Measurements from ENCODE around the gene CLDN22. TPM values are rescaled to one million over a fixed set of nuclear protein-coding genes. Genes with fewer than 3 reads are reported as not detected.

Gene CLDN22
- total and polyA plus RNA-seq, 2 donors (not counting 1 experiment from before 2014, with no cell fraction given): not detected

DNA sequence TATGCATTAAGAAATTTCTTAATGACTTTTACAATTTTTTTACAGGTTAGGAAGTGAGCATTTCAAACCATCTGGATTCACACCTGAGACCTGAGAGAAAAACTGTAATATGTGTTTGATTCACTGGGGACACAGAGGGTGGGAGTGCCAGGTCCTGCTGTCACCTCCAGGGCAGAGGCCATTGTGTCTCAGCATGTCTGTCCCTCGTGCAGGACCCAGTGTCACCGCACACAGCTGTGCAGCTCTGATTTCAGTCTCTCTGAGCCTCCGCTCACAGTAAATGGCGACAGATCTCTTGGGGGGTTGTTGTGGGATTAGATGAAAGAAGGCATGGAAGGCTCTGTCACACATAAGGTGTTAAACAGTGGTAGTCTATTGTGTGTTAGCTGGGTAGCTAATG is 25.2 kb upstream of the CLDN22 start:
- Histone ChIP-seq H3K27me3 (replicated peaks in 1 of 4; ENCODE audit: control extremely low read depth in 1 of 4, control insufficient read depth in 3 of 4, insufficient read depth in 4 of 4, low read length in 3 of 4) (peaks cover 0 to 17% (median 0%) of the 10 kb centered on the region in 4 experiments), H3K4me2 (replicated peaks; ENCODE audit: low read depth, low read length, poor library complexity, severe bottlenecking) (no peak overlapping the region), H3K36me3 (replicated peaks in 1 of 2; ENCODE audit: control extremely low read depth in 1 of 2, control insufficient read depth in 1 of 2, extremely low read depth in 1 of 2, insufficient read depth in 2 of 2, low read length in 1 of 2) (no peaks in the 10 kb centered on the region), H3K79me2 (ENCODE audit: control insufficient read depth, insufficient read depth, low read length) (no peaks in the 10 kb centered on the region), H3K27ac (ENCODE audit: low read length in 2 of 2) (no peak overlapping the region), H4K20me1 (ENCODE audit: control insufficient read depth, insufficient read depth, low read length, poor library complexity, severe bottlenecking) (no peaks in the 10 kb centered on the region), H3K4me1 (ENCODE audit: control insufficient read depth in 2 of 2, insufficient read depth in 2 of 2, low read length in 2 of 2) (peaks cover 0 to 4% of the 10 kb centered on the region in 2 donors), H2AFZ (ENCODE audit: insufficient read depth, low read depth, low read length, poor library complexity, severe bottlenecking) (no peak overlapping the region), H3K9me3 (ENCODE audit: control extremely low read depth in 1 of 3, control insufficient read depth in 2 of 3, insufficient read depth in 1 of 3, low read length in 2 of 3) (no peaks in the 10 kb centered on the region), H3K9ac (ENCODE audit: low read length) (no peak overlapping the region), H3K4me3 (ENCODE audit: control extremely low read depth in 1 of 5, extremely low read depth in 1 of 5, insufficient read depth in 1 of 5, low read depth in 2 of 5, low read length in 4 of 5) (no peak overlapping the region)
- Mint-ChIP-seq H3K9me3 (ENCODE audit: insufficient read depth) (no peaks in the 10 kb centered on the region), H3K4me1 (peaks cover 6% of the 10 kb centered on the region), H3K27me3 (peaks cover 15% of the 10 kb centered on the region), H3K27ac (no peak overlapping the region), H3K4me3 (no peak overlapping the region)
- ChIA-PET CTCF (no interaction called here), POLR2A (no interaction called here)
- WGBS (ENCODE audit: insufficient coverage): 84% methylated on average over 4 of the region's 4 CpGs
- no peak for ATAC-seq (ENCODE audit: low read depth)
- no peak for DNase-seq
- intact Hi-C loops (cut with micrococcal nuclease): no loop called here
- no peak for TF ChIP-seq EZH2 (IDR thresholded peaks at IDR 0.05; ENCODE audit: borderline replicate concordance, insufficient read depth, low read depth, low read length, poor library complexity, severe bottlenecking)
- TF ChIP-seq, protein P1, sequence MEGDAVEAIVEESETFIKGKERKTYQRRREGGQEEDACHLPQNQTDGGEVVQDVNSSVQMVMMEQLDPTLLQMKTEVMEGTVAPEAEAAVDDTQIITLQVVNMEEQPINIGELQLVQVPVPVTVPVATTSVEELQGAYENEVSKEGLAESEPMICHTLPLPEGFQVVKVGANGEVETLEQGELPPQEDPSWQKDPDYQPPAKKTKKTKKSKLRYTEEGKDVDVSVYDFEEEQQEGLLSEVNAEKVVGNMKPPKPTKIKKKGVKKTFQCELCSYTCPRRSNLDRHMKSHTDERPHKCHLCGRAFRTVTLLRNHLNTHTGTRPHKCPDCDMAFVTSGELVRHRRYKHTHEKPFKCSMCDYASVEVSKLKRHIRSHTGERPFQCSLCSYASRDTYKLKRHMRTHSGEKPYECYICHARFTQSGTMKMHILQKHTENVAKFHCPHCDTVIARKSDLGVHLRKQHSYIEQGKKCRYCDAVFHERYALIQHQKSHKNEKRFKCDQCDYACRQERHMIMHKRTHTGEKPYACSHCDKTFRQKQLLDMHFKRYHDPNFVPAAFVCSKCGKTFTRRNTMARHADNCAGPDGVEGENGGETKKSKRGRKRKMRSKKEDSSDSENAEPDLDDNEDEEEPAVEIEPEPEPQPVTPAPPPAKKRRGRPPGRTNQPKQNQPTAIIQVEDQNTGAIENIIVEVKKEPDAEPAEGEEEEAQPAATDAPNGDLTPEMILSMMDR (IDR thresholded peaks at IDR 0.05): no peak

GRCh38 chr4:183344523-183345255 is 24.6 kb upstream of the CLDN22 start:
- Histone ChIP-seq H3K27me3 (replicated peaks in 1 of 4; ENCODE audit: control extremely low read depth in 1 of 4, control insufficient read depth in 3 of 4, insufficient read depth in 4 of 4, low read length in 3 of 4) (peaks cover 0 to 17% (median 0%) of the 10 kb centered on the region in 4 experiments), H3K36me3 (replicated peaks in 1 of 2; ENCODE audit: control extremely low read depth in 1 of 2, control insufficient read depth in 1 of 2, extremely low read depth in 1 of 2, insufficient read depth in 2 of 2, low read length in 1 of 2) (no peaks in the 10 kb centered on the region), H3K4me3 (ENCODE audit: control extremely low read depth in 1 of 5, extremely low read depth in 1 of 5, insufficient read depth in 1 of 5, low read depth in 2 of 5, low read length in 4 of 5) (no peak overlapping the region), H4K20me1 (ENCODE audit: control insufficient read depth, insufficient read depth, low read length, poor library complexity, severe bottlenecking) (no peaks in the 10 kb centered on the region), H3K27ac (ENCODE audit: low read length in 2 of 2) (no peak overlapping the region), H3K79me2 (ENCODE audit: control insufficient read depth, insufficient read depth, low read length) (no peaks in the 10 kb centered on the region), H3K4me2 (replicated peaks; ENCODE audit: low read depth, low read length, poor library complexity, severe bottlenecking) (no peak overlapping the region), H3K9me3 (ENCODE audit: control extremely low read depth in 1 of 3, control insufficient read depth in 2 of 3, insufficient read depth in 1 of 3, low read length in 2 of 3) (no peaks in the 10 kb centered on the region), H2AFZ (ENCODE audit: insufficient read depth, low read depth, low read length, poor library complexity, severe bottlenecking) (no peak overlapping the region), H3K9ac (ENCODE audit: low read length) (no peak overlapping the region), H3K4me1 (ENCODE audit: control insufficient read depth in 2 of 2, insufficient read depth in 2 of 2, low read length in 2 of 2) (peaks cover 0 to 4% of the 10 kb centered on the region in 2 donors)
- peaks cover 6% of the 10 kb centered on the region for H3K4me1 Mint-ChIP-seq
- intact Hi-C loops (cut with micrococcal nuclease): no loop called here
- H3K27me3 Mint-ChIP-seq: peaks cover 14% of the 10 kb centered on the region
- POLR2A ChIA-PET: no interaction called here
- no peak overlapping the region for H3K27ac Mint-ChIP-seq
- H3K4me3 Mint-ChIP-seq: no peak overlapping the region
- TF ChIP-seq EZH2 (IDR thresholded peaks at IDR 0.05; ENCODE audit: borderline replicate concordance, insufficient read depth, low read depth, low read length, poor library complexity, severe bottlenecking): no peak
- TF ChIP-seq, protein P1 (IDR thresholded peaks at IDR 0.05): no peak
- ATAC-seq (ENCODE audit: low read depth): no peak
- WGBS (ENCODE audit: insufficient coverage): 94% methylated on average over 10 of the region's 15 CpGs
- no peak for DNase-seq
- no peaks in the 10 kb centered on the region for H3K9me3 Mint-ChIP-seq (ENCODE audit: insufficient read depth)
- CTCF ChIA-PET: no interaction called here

Measured in B cell (primary cell).